Spleen (tissue), 7 donors: ENCODE results near the gene THSD4.

Experiments used
- POLR2A ChIP-seq, 3 donors: fragments of 450-650 bp; IDR thresholded peaks; one replicate each; pipeline ENCODE4 v1.5.1; 2017; ENCODE audit warnings: antibody characterized with exemption in 3 of 3, mild to moderate bottlenecking in 1 of 3
- POLR2AphosphoS5 ChIP-seq, 3 donors: sonication (generic); formaldehyde crosslinking; IDR thresholded peaks; one replicate each; pipeline ENCODE4 v1.5.1; 2017; ENCODE audit warnings: antibody characterized with exemption in 3 of 3
- TF ChIP-seq, protein P1 (sequence below), 11 experiments: fragments of 200-600 bp in 7 of 11; fragments of 450-650 bp in 4 of 11; sonication (generic) in 4 of 11; IDR thresholded peaks in 8 of 11; conservative IDR thresholded peaks in 3 of 11; 1 replicate in 7 of 11; 2 replicates in 4 of 11; pipeline versions ENCODE4 v1.4.0 to v1.8.0; 2016 to 2021; ENCODE audit warnings: antibody characterized with exemption in 11 of 11, inconsistent platforms in 4 of 11, mild to moderate bottlenecking in 1 of 11
- donor health status: DM: no; HTN: no; CAD: no; lungs with moderate emphysema.
- donor health status: DM: no; HTN: no; CAD: no.
- donor health status: DM: no; HTN: no; CAD: no.

DNA sequence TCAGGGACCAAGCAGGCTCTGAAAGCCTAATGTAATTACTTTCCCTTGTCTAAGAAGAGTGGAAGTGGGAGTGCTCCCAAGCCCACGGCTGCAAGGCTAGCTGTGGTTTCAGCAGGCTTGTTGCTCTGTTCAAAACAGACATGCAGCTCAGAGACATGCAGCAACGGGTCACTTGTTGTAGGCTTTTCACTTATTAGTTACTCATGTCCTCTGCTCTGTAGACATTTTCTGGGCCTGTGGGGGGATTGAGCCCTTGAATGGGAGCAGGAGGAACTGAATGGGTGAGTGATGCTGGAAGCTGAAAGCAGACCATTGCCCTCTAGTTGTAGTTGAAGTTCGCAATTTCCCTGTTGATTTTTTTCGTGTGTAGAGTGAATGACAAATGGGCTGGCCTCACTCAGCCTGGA is 433.1 kb downstream of the THSD4 start:
- TF ChIP-seq POLR2AphosphoS5 (IDR thresholded peaks at IDR 0.05) (no peak), POLR2A (IDR thresholded peaks at IDR 0.05) (no peak)
- TF ChIP-seq, protein P1, sequence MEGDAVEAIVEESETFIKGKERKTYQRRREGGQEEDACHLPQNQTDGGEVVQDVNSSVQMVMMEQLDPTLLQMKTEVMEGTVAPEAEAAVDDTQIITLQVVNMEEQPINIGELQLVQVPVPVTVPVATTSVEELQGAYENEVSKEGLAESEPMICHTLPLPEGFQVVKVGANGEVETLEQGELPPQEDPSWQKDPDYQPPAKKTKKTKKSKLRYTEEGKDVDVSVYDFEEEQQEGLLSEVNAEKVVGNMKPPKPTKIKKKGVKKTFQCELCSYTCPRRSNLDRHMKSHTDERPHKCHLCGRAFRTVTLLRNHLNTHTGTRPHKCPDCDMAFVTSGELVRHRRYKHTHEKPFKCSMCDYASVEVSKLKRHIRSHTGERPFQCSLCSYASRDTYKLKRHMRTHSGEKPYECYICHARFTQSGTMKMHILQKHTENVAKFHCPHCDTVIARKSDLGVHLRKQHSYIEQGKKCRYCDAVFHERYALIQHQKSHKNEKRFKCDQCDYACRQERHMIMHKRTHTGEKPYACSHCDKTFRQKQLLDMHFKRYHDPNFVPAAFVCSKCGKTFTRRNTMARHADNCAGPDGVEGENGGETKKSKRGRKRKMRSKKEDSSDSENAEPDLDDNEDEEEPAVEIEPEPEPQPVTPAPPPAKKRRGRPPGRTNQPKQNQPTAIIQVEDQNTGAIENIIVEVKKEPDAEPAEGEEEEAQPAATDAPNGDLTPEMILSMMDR (IDR thresholded peaks at IDR 0.05 in 8 of 11, conservative IDR thresholded peaks at IDR 0.05 in 3 of 11): no peak
